ENCODE data around the gene ANKLE2. TPM values are rescaled to one million over a fixed set of nuclear protein-coding genes. Genes with fewer than 3 reads are reported as not detected.

ANKLE2 gene
- total RNA-seq, 1 experiment from 2014 or later: 85.9 TPM

GRCh38 chr12:132803125-132803524, 41.5 kb upstream of the ANKLE2 start:
- Histone ChIP-seq H3K79me2 (ENCODE audit: low read length) (peaks cover 30% of the 10 kb centered on the region), H3K9ac (ENCODE audit: low read length) (no peak overlapping the region), H3K9me3 (ENCODE audit: low read length) (no peaks in the 10 kb centered on the region), H3K4me1 (ENCODE audit: insufficient read depth, low read length) (no peaks in the 10 kb centered on the region), H3K36me3 (ENCODE audit: low read depth, low read length) (peaks cover 76% of the 10 kb centered on the region), H3K9me2 (replicated peaks; ENCODE audit: low read length) (no peaks in the 10 kb centered on the region), H3K4me3 (ENCODE audit: low read length) (no peak overlapping the region), H3K27ac (ENCODE audit: low read length) (no peak overlapping the region), H4K20me1 (ENCODE audit: low read length) (peaks cover 19% of the 10 kb centered on the region), H2AFZ (ENCODE audit: low read length) (no peak overlapping the region), H3K4me2 (ENCODE audit: low read length) (no peak overlapping the region), H3F3A (ENCODE audit: low read length, unreplicated experiment) (no peaks in the 10 kb centered on the region), H3K27me3 (ENCODE audit: low read length) (no peaks in the 10 kb centered on the region)
- DNase-seq: no peak
- CTCF ChIA-PET: no interaction called here
- no peak for ATAC-seq
- TF ChIP-seq CTCF (conservative IDR thresholded peaks at IDR 0.05; ENCODE audit: low read depth, low read length) (no peak), EZH2 (IDR thresholded peaks at IDR 0.05; ENCODE audit: low read length, unreplicated experiment) (no peak), EZH2phosphoT487 (IDR thresholded peaks at IDR 0.05; ENCODE audit: borderline replicate concordance, low read length) (no peak)
- intact Hi-C loops (cut with micrococcal nuclease): no loop called here
- BruUV-seq (replicated peaks): no TSS peak
- POLR2A ChIA-PET (ENCODE audit: unreplicated experiment): no interaction called here

GRCh38 chr12:132801741-132802140, 40.1 kb upstream of the ANKLE2 start:
- CTCF ChIA-PET: no interaction called here
- H3K36me3 ChIP-seq (ENCODE audit: low read depth, low read length): peaks cover 78% of the 10 kb centered on the region
- ATAC-seq (no peak), DNase-seq (no peak)
- H3K9ac ChIP-seq (ENCODE audit: low read length): no peak overlapping the region
- H3K4me2 ChIP-seq (ENCODE audit: low read length): no peak overlapping the region
- TF ChIP-seq EZH2phosphoT487 (IDR thresholded peaks at IDR 0.05; ENCODE audit: borderline replicate concordance, low read length): no peak
- H3K9me2 ChIP-seq (replicated peaks; ENCODE audit: low read length): no peaks in the 10 kb centered on the region
- no peaks in the 10 kb centered on the region for H3F3A ChIP-seq (ENCODE audit: low read length, unreplicated experiment)
- peaks cover 14% of the 10 kb centered on the region for H4K20me1 ChIP-seq (ENCODE audit: low read length)
- no peaks in the 10 kb centered on the region for H3K9me3 ChIP-seq (ENCODE audit: low read length)
- no peak overlapping the region for H2AFZ ChIP-seq (ENCODE audit: low read length)
- H3K4me1 ChIP-seq (ENCODE audit: insufficient read depth, low read length): no peaks in the 10 kb centered on the region
- no peak overlapping the region for H3K4me3 ChIP-seq (ENCODE audit: low read length)
- H3K27ac ChIP-seq (ENCODE audit: low read length): no peak overlapping the region
- POLR2A ChIA-PET (ENCODE audit: unreplicated experiment): no interaction called here
- intact Hi-C loops (cut with micrococcal nuclease): no loop called here
- no peaks in the 10 kb centered on the region for H3K27me3 ChIP-seq (ENCODE audit: low read length)
- peaks cover 23% of the 10 kb centered on the region for H3K79me2 ChIP-seq (ENCODE audit: low read length)
- no TSS peak for BruUV-seq (replicated peaks)

GRCh38 chr12:132798836-132799235, 37.2 kb upstream of the ANKLE2 start:
- ATAC-seq (no peak), DNase-seq (no peak)
- Histone ChIP-seq H2AFZ (ENCODE audit: low read length) (no peak overlapping the region), H4K20me1 (ENCODE audit: low read length) (no peaks in the 10 kb centered on the region; the same call in 1 of the 2 replicates), H3K79me2 (ENCODE audit: low read length) (peaks cover 18% of the 10 kb centered on the region), H3K4me3 (ENCODE audit: low read length) (no peak overlapping the region), H3F3A (ENCODE audit: low read length, unreplicated experiment) (no peaks in the 10 kb centered on the region), H3K27ac (ENCODE audit: low read length) (no peak overlapping the region), H3K4me1 (ENCODE audit: insufficient read depth, low read length) (no peaks in the 10 kb centered on the region), H3K27me3 (ENCODE audit: low read length) (no peaks in the 10 kb centered on the region), H3K36me3 (ENCODE audit: low read depth, low read length) (peaks cover 76% of the 10 kb centered on the region), H3K4me2 (ENCODE audit: low read length) (no peak overlapping the region), H3K9ac (ENCODE audit: low read length) (no peak overlapping the region), H3K9me2 (replicated peaks; ENCODE audit: low read length) (no peaks in the 10 kb centered on the region), H3K9me3 (ENCODE audit: low read length) (no peaks in the 10 kb centered on the region)
- ChIA-PET CTCF (no interaction called here), POLR2A (ENCODE audit: unreplicated experiment) (no interaction called here)
- intact Hi-C loops (cut with micrococcal nuclease): no loop called here
- TF ChIP-seq EZH2phosphoT487 (IDR thresholded peaks at IDR 0.05; ENCODE audit: borderline replicate concordance, low read length) (no peak), CTCF (conservative IDR thresholded peaks at IDR 0.05; ENCODE audit: low read depth, low read length) (no peak), EZH2 (IDR thresholded peaks at IDR 0.05; ENCODE audit: low read length, unreplicated experiment) (no peak)
- no TSS peak for BruUV-seq (replicated peaks)

Measured in PC-3 (cell line).